HepG2 (cell line): ENCODE data around the gene GPS1. TPM values are rescaled to one million over a fixed set of nuclear protein-coding genes. Genes with fewer than 3 reads are reported as not detected.

ENCODE experiments used
- AKAP8 ChIP-seq: sonication (generic); formaldehyde crosslinking; IDR thresholded peaks from 2 replicates; pipeline ENCODE4 v1.5.1; 2020; ENCODE audit warnings: mild to moderate bottlenecking, missing genetic modification reagents
- ATF4 ChIP-seq, 2 experiments: fragments of 450-650 bp in 1 of 2; sonication (generic) in 1 of 2; formaldehyde crosslinking; IDR thresholded peaks; 2 replicates each; pipeline versions ENCODE4 v1.5.0 to v1.8.0; 2020 to 2022; ENCODE audit warnings: mild to moderate bottlenecking in 1 of 2, missing genetic modification reagents in 1 of 2
- ELF3 ChIP-seq: IDR thresholded peaks from 2 replicates; pipeline ENCODE4 v1.6.1; 2016; ENCODE audit warnings: missing genetic modification reagents, missing compliant biosample characterization
- HNF4A ChIP-seq: sonication (generic); formaldehyde crosslinking; IDR thresholded peaks from 2 replicates; pipeline ENCODE4 v1.4.0; 2020; ENCODE audit warnings: missing genetic modification reagents
- KLF9 ChIP-seq: IDR thresholded peaks from 2 replicates; pipeline ENCODE4 v1.6.1; 2016; ENCODE audit warnings: low read depth
- NFATC3 ChIP-seq: sonication (generic); formaldehyde crosslinking; IDR thresholded peaks from 2 replicates; pipeline ENCODE4 v1.5.1; 2020; ENCODE audit warnings: mild to moderate bottlenecking, missing genetic modification reagents
- SSRP1 ChIP-seq: IDR thresholded peaks from 2 replicates; pipeline ENCODE4 v1.6.1; 2016; ENCODE audit warnings: control low read depth
- THAP11 ChIP-seq: IDR thresholded peaks from 2 replicates; pipeline ENCODE4 v1.6.1; 2016; ENCODE audit warnings: missing biosample characterization, missing genetic modification reagents
- ZBTB40 ChIP-seq, 2 experiments: fragments of 450-650 bp in 1 of 2; sonication (generic) in 1 of 2; formaldehyde crosslinking in 1 of 2; IDR thresholded peaks; 2 replicates each; pipeline versions ENCODE4 v1.6.1 to v1.8.0; 2016 to 2022; ENCODE audit warnings: antibody characterized with exemption in 1 of 2, mild to moderate bottlenecking in 1 of 2, missing genetic modification reagents in 1 of 2
- ZFP36L1 ChIP-seq: sonication (generic); formaldehyde crosslinking; IDR thresholded peaks from 2 replicates; pipeline ENCODE4 v1.8.0; 2022; ENCODE audit warnings: mild to moderate bottlenecking, missing genetic modification reagents, moderate library complexity
- ZMYM4 ChIP-seq: sonication (generic); formaldehyde crosslinking; IDR thresholded peaks from 2 replicates; pipeline ENCODE4 v1.8.1; 2023; ENCODE audit warnings: mild to moderate bottlenecking, missing genetic modification reagents
- ZNF136 ChIP-seq: sonication (generic); formaldehyde crosslinking; IDR thresholded peaks from 2 replicates; pipeline ENCODE4 v1.8.1; 2022; ENCODE audit warnings: low read depth, mild to moderate bottlenecking, moderate library complexity, missing genetic modification reagents
- ZNF253 ChIP-seq: sonication (generic); formaldehyde crosslinking; IDR thresholded peaks from 2 replicates; pipeline ENCODE4 v1.8.0; 2022; ENCODE audit warnings: mild to moderate bottlenecking, missing genetic modification reagents, borderline replicate concordance
- ZNF335 ChIP-seq: sonication (generic); formaldehyde crosslinking; IDR thresholded peaks from 2 replicates; pipeline ENCODE4 v1.4.0; 2020; ENCODE audit warnings: missing genetic modification reagents
- ZNF501 ChIP-seq: sonication (generic); formaldehyde crosslinking; IDR thresholded peaks from 2 replicates; pipeline ENCODE4 v1.5.1; 2020; ENCODE audit warnings: mild to moderate bottlenecking, moderate library complexity, missing genetic modification reagents
- ZNF674 ChIP-seq: sonication (generic); formaldehyde crosslinking; IDR thresholded peaks from 2 replicates; pipeline ENCODE4 v1.5.0; 2020; ENCODE audit warnings: low read depth, mild to moderate bottlenecking, missing genetic modification reagents
- ZNF790 ChIP-seq: sonication (generic); formaldehyde crosslinking; IDR thresholded peaks from 2 replicates; pipeline ENCODE4 v1.8.0; 2022; ENCODE audit warnings: missing genetic modification reagents, mild to moderate bottlenecking, borderline replicate concordance
- polyA plus RNA-seq, 8 experiments: library from polyadenylated mRNA; depleted of rRNA in 3 of 8; stranded (reverse) in 7 of 8; unstranded in 1 of 8; fragments of >200 nt; fragmentation: Illumina TruSeq in 4 of 8; extraction: Trizol in 4 of 8; gene quantifications; 2 replicates each; pipeline versions ENCODE4 v1.2.1 to v1.2.3, GENCODE V29; 2011 to 2016; ENCODE audit warnings: low read depth in 4 of 8, missing spikeins in 1 of 8, mixed read lengths in 1 of 8; ENCODE audit not compliant: insufficient read depth in 1 of 8
- total RNA-seq, 5 experiments: library from RNA; depleted of rRNA; stranded (reverse); fragments of >200 nt; fragmentation: Illumina TruSeq; extraction: Trizol; gene quantifications; 2 replicates each; pipeline ENCODE4 v1.2.3, GENCODE V29; 2016; ENCODE audit warnings: low read depth in 1 of 5

The GPS1 gene
- total and polyA plus RNA-seq, 2 of the 13 experiments (the other 11 are each of a cell fraction or from before 2014, with no cell fraction given), result 124 to 128 TPM

- TF ChIP-seq ZBTB40 (IDR thresholded peaks at IDR 0.05), result no peak
- TF ChIP-seq ZBTB40 (CRISPR knock-in tag; IDR thresholded peaks at IDR 0.05), result no peak
- TF ChIP-seq SSRP1 (CRISPR knock-in tag), result peak; percentile 78; the same call in 1 of the 2 replicates
- no peak for TF ChIP-seq ZMYM4 (CRISPR knock-in tag)
- 0 out of 2 replicates have a peak, but pooled peaks have one; percentile 56 for TF ChIP-seq ZNF674 (CRISPR knock-in tag)
- TF ChIP-seq NFATC3, result no peak
- TF ChIP-seq ZNF136 (CRISPR knock-in tag), result no peak
- no peak for TF ChIP-seq ZNF253
- TF ChIP-seq ELF3 (CRISPR knock-in tag), result no peak
- TF ChIP-seq ZNF790 (CRISPR knock-in tag), result no peak
- TF ChIP-seq AKAP8 (CRISPR knock-in tag), result peak; percentile 85; the same call in 1 of the 2 replicates
- no peak for TF ChIP-seq KLF9 (CRISPR knock-in tag)
- no peak for TF ChIP-seq THAP11
- TF ChIP-seq ZNF501 (CRISPR knock-in tag), result 0 out of 2 replicates have a peak, but pooled peaks have one; percentile 50
- 0 out of 2 replicates have a peak, but pooled peaks have one; percentile 34 for TF ChIP-seq ZFP36L1 (CRISPR knock-in tag)
- no peak for TF ChIP-seq ATF4 (CRISPR knock-in tag; IDR thresholded peaks at IDR 0.05)
- no peak for TF ChIP-seq ZNF335 (CRISPR knock-in tag)
- TF ChIP-seq HNF4A (CRISPR knock-in tag), result no peak
Measured at GRCh38 chr17:82076018-82076784, 24.5 kb downstream of the GPS1 start (continued).
